Mucosa of gallbladder (tissue), 1 donor: ENCODE results near the gene TUBA8. TPM values are rescaled to one million over a fixed set of nuclear protein-coding genes. Genes with fewer than 3 reads are reported as not detected.

Experiments used
- DNase-seq: peaks from one replicate; pipeline ENCODE4 v3.0.0-alpha.2; 2020; ENCODE audit warnings: low spot score
- total RNA-seq: library from RNA; stranded (reverse); gene quantifications from one replicate; pipeline ENCODE4 v1.2.1, GENCODE V29; 2021
- donor health status: DM: no; HTN: no; CAD: no.

Gene TUBA8
- total RNA-seq, 1 donor from 2014 or later: 2.1 TPM

GRCh38 chr22:18077087-18077638 is 33.4 kb upstream of the TUBA8 start:
- no peak for DNase-seq

GRCh38 chr22:18077639-18078328 is 32.8 kb upstream of the TUBA8 start, which contains the start of gene PEX26:
TSS of gene PEX26 (plus strand) at chr22:18077990. CDS start at chr22:18078377, 387 bp downstream.
- peak; percentile 96 for DNase-seq

- no peak for DNase-seq
These were observed 32.1 kb upstream of the TUBA8 start for GRCh38 chr22:18078329-18079041.

- DNase-seq: no peak
These were observed 30.8 kb upstream of the TUBA8 start for GRCh38 chr22:18079706-18080233.

GRCh38 chr22:18081416-18081815 is 29.2 kb upstream of the TUBA8 start:
- no peak for DNase-seq

- no peak for DNase-seq
These were observed 28.1 kb upstream of the TUBA8 start for GRCh38 chr22:18082467-18082866.

- no peak for DNase-seq
These were observed 27.2 kb upstream of the TUBA8 start for GRCh38 chr22:18083406-18083805.

- DNase-seq: peak; percentile 81
These were observed 25.4 kb upstream of the TUBA8 start for GRCh38 chr22:18085188-18085587.

GRCh38 chr22:18087350-18087855 is 23.2 kb upstream of the TUBA8 start:
- DNase-seq: no peak

- DNase-seq: no peak
These were observed 21.6 kb upstream of the TUBA8 start for GRCh38 chr22:18088825-18089568.

- no peak for DNase-seq
These were observed 20.3 kb upstream of the TUBA8 start for GRCh38 chr22:18090286-18090685.

- no peak for DNase-seq
These were observed 19.1 kb upstream of the TUBA8 start for GRCh38 chr22:18091478-18091877.

- peak; percentile 85 for DNase-seq
These were observed 18.6 kb upstream of the TUBA8 start for GRCh38 chr22:18091916-18092526.

GRCh38 chr22:18093661-18094060 is 16.9 kb upstream of the TUBA8 start:
- DNase-seq: no peak

- no peak for DNase-seq
These were observed 15.4 kb upstream of the TUBA8 start for GRCh38 chr22:18095101-18095805.

- no peak for DNase-seq
These were observed 13.8 kb upstream of the TUBA8 start for GRCh38 chr22:18096823-18097222.

- DNase-seq: no peak
These were observed 9.8 kb upstream of the TUBA8 start for GRCh38 chr22:18100781-18101180.

- DNase-seq: no peak
These were observed 9.1 kb upstream of the TUBA8 start for GRCh38 chr22:18101536-18101935.

GRCh38 chr22:18103527-18104269 is 6.9 kb upstream of the TUBA8 start:
- no peak for DNase-seq

GRCh38 chr22:18104566-18104965 is 6.0 kb upstream of the TUBA8 start:
- DNase-seq: no peak
